ENCODE data around the gene TRAPPC5.
A peak's percentile ranks its signal among the peaks of the same experiment; 100 is the strongest.

The TRAPPC5 gene

DNA sequence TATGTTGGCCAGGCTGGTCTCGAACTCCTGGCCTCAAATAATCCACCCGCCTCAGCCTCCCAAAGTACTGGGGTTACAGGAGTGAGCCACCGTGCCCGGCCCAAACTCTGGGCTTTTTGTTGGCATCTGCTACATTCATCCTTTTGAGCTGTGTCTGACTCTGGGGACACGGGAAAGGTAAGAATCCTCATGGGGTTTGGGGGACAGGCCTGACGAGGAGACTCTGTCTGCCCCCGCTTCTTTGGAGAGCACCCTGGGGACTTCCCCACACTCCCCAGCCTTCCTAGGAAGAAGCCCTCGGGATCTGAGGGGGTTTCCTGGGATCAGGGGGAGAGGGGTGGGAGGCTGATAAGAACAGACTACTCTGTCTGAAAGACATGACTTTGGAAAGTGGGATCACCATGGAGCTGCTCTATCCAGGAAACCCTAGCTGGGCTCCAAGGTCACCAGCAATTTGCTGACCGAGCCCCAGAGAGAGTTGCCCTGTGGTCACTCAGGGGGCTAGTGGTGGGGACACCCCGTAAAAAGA is 29.4 kb downstream of the TRAPPC5 start:
- no peak for TF ChIP-seq GABPA (IDR thresholded peaks at IDR 0.05; ENCODE audit: low read depth)
- TF ChIP-seq POLR2AphosphoS5 (IDR thresholded peaks at IDR 0.05; ENCODE audit: low read depth): no peak
- TF ChIP-seq SPI1 (IDR thresholded peaks at IDR 0.05; ENCODE audit: borderline replicate concordance, low read depth): no peak
- TF ChIP-seq, protein P1, sequence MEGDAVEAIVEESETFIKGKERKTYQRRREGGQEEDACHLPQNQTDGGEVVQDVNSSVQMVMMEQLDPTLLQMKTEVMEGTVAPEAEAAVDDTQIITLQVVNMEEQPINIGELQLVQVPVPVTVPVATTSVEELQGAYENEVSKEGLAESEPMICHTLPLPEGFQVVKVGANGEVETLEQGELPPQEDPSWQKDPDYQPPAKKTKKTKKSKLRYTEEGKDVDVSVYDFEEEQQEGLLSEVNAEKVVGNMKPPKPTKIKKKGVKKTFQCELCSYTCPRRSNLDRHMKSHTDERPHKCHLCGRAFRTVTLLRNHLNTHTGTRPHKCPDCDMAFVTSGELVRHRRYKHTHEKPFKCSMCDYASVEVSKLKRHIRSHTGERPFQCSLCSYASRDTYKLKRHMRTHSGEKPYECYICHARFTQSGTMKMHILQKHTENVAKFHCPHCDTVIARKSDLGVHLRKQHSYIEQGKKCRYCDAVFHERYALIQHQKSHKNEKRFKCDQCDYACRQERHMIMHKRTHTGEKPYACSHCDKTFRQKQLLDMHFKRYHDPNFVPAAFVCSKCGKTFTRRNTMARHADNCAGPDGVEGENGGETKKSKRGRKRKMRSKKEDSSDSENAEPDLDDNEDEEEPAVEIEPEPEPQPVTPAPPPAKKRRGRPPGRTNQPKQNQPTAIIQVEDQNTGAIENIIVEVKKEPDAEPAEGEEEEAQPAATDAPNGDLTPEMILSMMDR (IDR thresholded peaks at IDR 0.05; ENCODE audit: insufficient read depth, low read length): no peak
- TF ChIP-seq REST (IDR thresholded peaks at IDR 0.05; ENCODE audit: insufficient replicate concordance, low read depth): no peak
- Histone ChIP-seq H3K27me3 (ENCODE audit: insufficient read depth, poor library complexity, severe bottlenecking) (no peaks in the 10 kb centered on the region), H3K4me3 (replicated peaks; ENCODE audit: insufficient read depth, low read length) (no peak overlapping the region), H3K27ac (replicated peaks) (peak overlapping the region; percentile 12; the same call in 1 of the 2 replicates)
- no peak for DNase-seq (ENCODE audit: low read depth in 1 of 2, low spot score in 1 of 2)

- peak in 1 of 2 experiments; percentile 28 for DNase-seq (ENCODE audit: low read depth in 1 of 2, low spot score in 1 of 2)
- Histone ChIP-seq H3K27ac (replicated peaks) (peak overlapping the region; percentile 11; the same call in 1 of the 2 replicates), H3K4me3 (replicated peaks; ENCODE audit: insufficient read depth, low read length) (no peak overlapping the region), H3K27me3 (ENCODE audit: insufficient read depth, poor library complexity, severe bottlenecking) (no peaks in the 10 kb centered on the region)
- TF ChIP-seq SPI1 (IDR thresholded peaks at IDR 0.05; ENCODE audit: borderline replicate concordance, low read depth): no peak
- TF ChIP-seq GABPA (IDR thresholded peaks at IDR 0.05; ENCODE audit: low read depth): no peak
- TF ChIP-seq, protein P1 (IDR thresholded peaks at IDR 0.05; ENCODE audit: insufficient read depth, low read length): no peak
- no peak for TF ChIP-seq REST (IDR thresholded peaks at IDR 0.05; ENCODE audit: insufficient replicate concordance, low read depth)
- TF ChIP-seq POLR2AphosphoS5 (IDR thresholded peaks at IDR 0.05; ENCODE audit: low read depth): no peak
Measured at GRCh38 chr19:7710616-7711015, 30.0 kb downstream of the TRAPPC5 start.

DNA sequence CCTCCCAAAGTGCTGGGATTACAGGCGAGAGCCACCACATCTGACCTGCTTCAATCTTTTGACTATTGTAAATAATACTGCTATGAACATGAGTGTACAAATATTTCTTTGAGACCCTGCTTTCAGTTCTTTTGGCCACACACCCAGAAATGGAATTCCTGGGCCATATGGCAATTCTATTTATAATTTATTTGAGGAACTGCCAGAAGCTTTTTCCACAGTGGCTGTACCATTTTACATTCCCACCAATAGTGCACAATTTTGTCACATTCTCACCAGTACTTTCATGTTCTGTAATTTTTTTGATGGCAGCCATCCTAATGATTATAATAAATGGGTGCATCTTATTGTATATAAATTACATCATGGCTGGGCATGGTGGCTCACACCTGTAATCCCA is 35.0 kb downstream of the TRAPPC5 start:
- Histone ChIP-seq H3K27me3 (ENCODE audit: insufficient read depth, poor library complexity, severe bottlenecking) (no peaks in the 10 kb centered on the region), H3K27ac (replicated peaks) (peak overlapping the region; percentile 85), H3K4me3 (replicated peaks; ENCODE audit: insufficient read depth, low read length) (no peak overlapping the region)
- TF ChIP-seq REST (IDR thresholded peaks at IDR 0.05; ENCODE audit: insufficient replicate concordance, low read depth) (no peak), POLR2AphosphoS5 (IDR thresholded peaks at IDR 0.05; ENCODE audit: low read depth) (no peak), GABPA (IDR thresholded peaks at IDR 0.05; ENCODE audit: low read depth) (no peak), SPI1 (IDR thresholded peaks at IDR 0.05; ENCODE audit: borderline replicate concordance, low read depth) (no peak)
- TF ChIP-seq, protein P1 (IDR thresholded peaks at IDR 0.05; ENCODE audit: insufficient read depth, low read length): no peak
- DNase-seq (ENCODE audit: low read depth in 1 of 2, low spot score in 1 of 2): no peak
